GM12891 (cell line): ENCODE results near the gene PLEKHM2.

ENCODE experiments used
- DNase-seq: peaks from one replicate; pipeline ENCODE4 v3.0.0; 2011; ENCODE audit warnings: low spot score; ENCODE audit not compliant: insufficient read length
- FAIRE-seq: peaks from 2 replicates; lab custom pipeline; 2011; peaks lifted over from hg19 to GRCh38; lab: Jason Lieb, UNC
- PAX5 ChIP-seq: IDR thresholded peaks from 2 replicates; pipeline ENCODE4 v1.6.1; 2011; ENCODE audit warnings: low read length, moderate library complexity, mild to moderate bottlenecking; ENCODE audit not compliant: insufficient read depth, severe bottlenecking
- POLR2A ChIP-seq: IDR thresholded peaks from 2 replicates; pipeline ENCODE4 v1.6.1; 2011; ENCODE audit warnings: low read depth, low read length, control low read depth
- POLR2AphosphoS5 ChIP-seq: IDR thresholded peaks from 2 replicates; pipeline ENCODE4 v1.6.1; 2011; ENCODE audit warnings: low read depth, low read length, control low read depth
- POU2F2 ChIP-seq: IDR thresholded peaks from 2 replicates; pipeline ENCODE4 v1.6.1; 2011; ENCODE audit warnings: low read depth, mild to moderate bottlenecking, control low read depth, low read length, moderate library complexity
- SPI1 ChIP-seq: IDR thresholded peaks from 2 replicates; pipeline ENCODE4 v1.6.1; 2011; ENCODE audit warnings: low read depth, low read length, control low read depth
- TAF1 ChIP-seq: IDR thresholded peaks from 2 replicates; pipeline ENCODE4 v1.6.1; 2011; ENCODE audit warnings: low read depth, low read length, control low read depth

Gene PLEKHM2

DNA sequence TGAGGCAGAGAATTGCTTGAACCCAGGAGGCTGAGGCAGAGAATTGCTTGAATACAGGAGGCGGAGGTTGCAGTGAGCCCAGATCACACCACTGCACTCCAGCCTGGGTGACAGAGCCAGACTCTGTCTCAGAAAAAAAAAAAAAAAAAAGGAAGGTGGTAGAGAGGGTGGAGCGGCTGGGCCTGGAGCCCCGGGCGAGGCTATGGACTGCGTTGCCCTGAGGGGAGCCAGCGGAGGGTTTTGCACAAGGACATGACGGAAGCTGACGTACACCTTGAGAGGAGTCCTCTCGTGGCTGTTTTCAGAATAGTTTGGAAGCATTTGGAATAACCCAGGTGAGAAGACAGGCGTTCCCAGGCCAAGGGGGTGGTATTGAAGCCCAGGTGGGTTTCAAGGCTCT is 67.6 kb downstream of the PLEKHM2 start:
- no peak for TF ChIP-seq SPI1
- no peak for TF ChIP-seq POU2F2
- TF ChIP-seq POLR2A = no peak
- no peak for TF ChIP-seq TAF1
- TF ChIP-seq PAX5 = no peak
- no peak for TF ChIP-seq POLR2AphosphoS5
- FAIRE-seq = no peak
- DNase-seq = no peak

DNA sequence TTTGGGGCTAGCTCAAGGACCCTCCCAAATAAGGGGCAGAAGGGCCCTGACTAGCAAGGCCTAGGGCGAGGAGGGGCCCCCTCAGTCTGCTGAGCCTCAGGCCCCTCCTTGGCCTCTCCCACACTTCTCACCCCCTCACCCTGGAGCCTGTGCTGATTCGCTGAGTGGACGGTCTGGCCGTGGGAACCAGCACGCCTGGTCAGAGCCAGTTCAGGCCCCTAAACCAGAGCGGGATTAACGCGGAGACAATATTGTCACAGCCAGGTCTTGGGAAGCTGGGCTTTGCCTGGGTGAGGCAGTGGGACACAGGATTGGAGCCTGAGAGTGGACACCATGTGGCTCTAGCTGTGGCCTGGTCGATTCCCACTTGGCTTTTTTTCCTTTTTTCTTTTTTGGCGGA is 69.7 kb downstream of the PLEKHM2 start:
- TF ChIP-seq POU2F2 = no peak
- TF ChIP-seq PAX5 = no peak
- TF ChIP-seq TAF1 = no peak
- TF ChIP-seq POLR2A = no peak
- no peak for TF ChIP-seq SPI1
- no peak for DNase-seq
- FAIRE-seq = no peak

DNA sequence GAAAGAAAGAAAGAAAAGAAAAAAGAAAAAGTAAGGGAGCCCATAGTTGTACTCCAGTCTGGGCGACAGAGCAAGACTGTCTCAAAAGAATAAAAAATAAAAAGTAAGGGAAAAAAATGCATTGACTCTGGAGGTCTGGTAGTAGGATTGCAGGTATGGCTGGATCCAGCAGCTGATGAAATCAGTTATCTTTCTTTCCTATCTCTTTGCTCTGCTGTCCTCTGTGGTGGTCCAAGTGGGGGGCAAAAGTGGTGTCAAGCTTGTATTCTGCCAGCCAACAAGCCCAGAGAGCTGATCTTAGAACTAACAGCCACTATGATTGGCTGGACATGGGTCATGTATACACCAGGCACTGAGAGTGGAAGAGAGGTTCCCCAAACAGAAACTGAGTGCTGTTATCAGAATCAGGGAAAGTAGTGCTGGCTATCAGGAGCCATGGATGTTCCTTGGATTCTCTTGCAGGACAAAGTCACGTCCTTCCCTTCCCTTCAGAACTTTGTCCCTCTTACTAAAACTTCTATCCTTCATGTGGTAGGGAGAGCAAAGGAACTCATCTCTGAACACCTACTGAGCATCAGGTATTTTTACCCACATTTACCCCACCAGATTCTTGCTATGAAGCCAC is 71.0 kb downstream of the PLEKHM2 start:
- no peak for DNase-seq
- no peak for TF ChIP-seq TAF1
- FAIRE-seq = no peak

DNA sequence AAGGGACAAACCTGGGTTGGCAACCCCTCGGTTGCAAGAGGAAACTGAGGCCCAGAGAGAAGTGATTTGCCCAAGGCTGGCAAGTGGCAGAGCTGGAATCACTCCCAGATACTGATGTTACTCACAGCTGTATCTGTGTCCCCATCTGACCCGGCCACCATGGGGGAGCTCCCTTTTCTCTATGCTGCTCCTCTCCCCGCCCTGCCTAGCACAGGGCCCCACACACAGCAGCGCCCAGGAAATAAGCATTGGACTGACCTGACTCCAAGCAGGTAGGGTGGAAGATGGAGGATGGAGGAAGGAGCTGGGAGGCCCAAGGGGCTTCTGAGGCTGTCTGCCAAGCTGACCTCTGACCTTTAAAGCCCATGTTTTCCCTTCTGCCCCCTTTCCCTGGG is 71.5 kb downstream of the PLEKHM2 start:
- FAIRE-seq (no peak), DNase-seq (no peak)
- TF ChIP-seq TAF1 = no peak
- no peak for TF ChIP-seq SPI1
- TF ChIP-seq POLR2A = no peak
- TF ChIP-seq PAX5 = no peak
- TF ChIP-seq POU2F2 = no peak
- no peak for TF ChIP-seq POLR2AphosphoS5

DNA sequence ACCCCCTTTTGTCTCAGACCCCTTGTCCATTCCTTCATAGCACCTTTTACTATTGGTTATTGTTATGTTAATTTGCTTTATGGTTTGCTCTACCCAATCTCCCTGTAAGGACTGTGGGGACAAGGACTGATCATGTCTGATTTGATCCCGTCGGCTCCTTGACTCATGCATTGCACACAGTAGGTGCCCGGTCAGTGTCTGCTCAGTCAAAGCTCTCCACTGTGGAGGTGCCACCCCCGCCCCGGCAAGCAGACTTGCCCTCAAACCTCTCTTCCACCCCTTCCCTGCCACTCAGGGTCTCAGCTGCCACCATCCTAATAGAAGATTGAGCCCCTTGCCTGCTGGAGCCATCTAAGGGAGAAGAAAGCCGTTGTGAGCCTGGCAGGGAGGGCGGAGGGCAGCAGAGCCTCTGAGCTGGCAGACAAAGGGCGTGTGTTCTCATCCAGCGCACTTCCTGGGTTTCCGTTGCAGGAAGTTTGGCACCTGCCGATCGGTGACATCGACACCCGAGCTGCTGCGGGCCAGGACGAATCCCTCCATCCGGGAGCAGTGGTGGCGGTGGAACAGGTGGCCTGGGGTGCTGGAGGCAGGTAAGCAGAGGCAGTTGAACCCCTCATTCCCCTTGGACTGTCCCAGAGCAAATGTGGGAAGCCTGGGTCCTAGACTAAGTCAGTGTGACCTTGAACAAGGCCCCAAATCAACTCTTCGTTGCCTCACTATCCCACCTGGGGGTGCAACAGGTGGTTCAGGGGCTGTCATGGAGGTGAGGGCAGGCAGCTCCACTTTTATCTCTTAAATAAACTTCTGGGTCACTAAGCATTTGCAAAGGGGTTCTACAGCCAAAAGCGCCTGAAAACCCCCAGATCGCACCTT is 72.3 kb downstream of the PLEKHM2 start:
- FAIRE-seq (no peak), DNase-seq (no peak)
- no peak for TF ChIP-seq PAX5
- TF ChIP-seq POLR2AphosphoS5 = no peak
- TF ChIP-seq POLR2A = no peak
- no peak for TF ChIP-seq POU2F2
- no peak for TF ChIP-seq SPI1
- TF ChIP-seq TAF1 = no peak

DNA sequence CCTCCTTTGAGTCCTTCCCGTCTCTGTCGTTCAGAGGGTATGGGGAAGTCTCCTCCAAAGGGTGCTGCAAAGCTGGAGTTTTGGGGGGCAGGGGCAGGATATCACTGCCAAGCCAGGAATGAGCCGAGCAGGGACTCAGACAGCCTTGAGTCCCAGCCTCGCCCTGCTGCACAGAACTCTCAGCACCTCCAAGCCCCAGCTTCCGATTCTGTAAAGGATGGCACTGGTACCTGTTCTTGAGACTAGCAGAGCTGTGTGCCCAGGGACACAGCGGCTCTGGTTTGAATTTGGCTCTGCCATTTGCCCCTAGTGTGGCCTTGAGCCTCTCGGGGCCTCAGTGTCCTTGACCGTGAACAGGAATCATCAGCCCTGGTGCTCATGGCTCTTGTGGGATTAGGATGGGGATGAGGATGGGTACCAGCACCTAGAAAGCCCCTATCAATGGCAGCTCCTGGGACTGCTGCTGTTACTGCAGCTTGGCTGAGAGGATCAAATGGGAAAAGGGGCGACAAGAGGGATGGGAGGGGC is 73.0 kb downstream of the PLEKHM2 start:
- TF ChIP-seq SPI1 (no peak), POLR2A (no peak), POLR2AphosphoS5 (no peak), PAX5 (no peak), TAF1 (no peak), POU2F2 (no peak)
- DNase-seq (no peak), FAIRE-seq (no peak)

DNA sequence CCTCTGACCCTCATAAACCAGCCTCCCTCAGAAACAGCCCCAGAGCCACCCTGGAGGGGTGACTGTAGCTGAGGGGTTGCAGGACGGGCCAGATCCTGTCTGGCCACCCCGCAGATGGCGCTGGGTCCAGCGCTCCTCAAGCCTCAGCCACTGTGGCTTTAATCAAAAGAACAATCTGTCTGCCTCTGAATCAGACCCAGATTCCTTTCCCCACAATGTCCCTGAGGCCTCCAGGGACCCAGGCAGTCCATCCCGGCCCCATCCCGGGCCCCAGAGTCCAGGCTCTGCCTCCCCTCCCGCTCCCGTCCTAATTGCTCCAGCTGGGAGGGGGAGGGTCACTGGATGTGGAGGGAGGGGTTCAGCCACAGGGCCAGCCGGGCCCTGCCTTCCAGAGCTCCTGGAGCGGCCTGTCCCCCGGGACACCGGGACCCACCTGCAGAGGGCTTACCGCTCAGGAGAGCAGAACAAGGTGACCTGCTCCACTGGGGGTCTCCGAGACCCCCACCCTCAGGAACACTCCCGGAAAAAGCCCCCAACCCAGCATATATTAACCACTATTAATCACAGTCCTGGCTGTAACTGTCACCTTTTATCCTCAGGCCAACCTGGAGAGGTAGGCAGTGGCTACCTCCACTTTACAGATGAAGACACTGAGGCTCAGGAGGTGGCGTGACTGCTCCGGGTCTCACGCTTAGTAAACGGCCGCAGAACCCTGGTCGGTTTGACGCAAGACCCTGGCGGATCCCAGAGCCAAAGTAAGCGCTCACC is 73.6 kb downstream of the PLEKHM2 start:
- no peak for DNase-seq

DNA sequence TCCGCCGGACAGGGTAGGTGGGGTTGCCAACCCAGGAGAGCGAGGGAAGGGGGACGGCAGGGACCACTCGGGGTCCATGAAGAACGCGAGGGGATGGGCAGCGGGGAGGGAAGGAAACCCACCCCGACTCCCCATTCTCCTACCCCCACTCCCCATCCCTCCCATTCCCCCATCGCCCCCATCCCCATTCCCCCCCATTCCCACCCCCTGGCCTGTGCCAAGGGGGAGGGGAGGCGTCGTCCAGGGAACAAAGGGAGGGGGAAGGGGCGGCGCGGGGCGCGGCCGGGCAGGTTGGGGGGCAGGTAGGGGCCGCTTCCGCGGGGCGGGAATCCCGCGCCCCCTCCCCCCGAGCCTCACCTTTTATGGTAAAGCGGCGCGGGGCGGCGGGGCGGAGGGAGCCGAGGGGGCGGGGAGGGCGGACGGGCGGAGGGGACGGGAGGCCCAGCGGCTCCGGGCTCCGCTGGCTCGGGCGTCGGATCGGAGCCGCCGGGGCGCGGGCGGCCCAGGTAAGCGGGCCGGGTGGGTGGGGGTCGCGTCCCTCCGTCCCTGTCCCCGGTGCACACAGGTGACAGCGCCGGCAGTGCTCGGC is 74.3 kb downstream of the PLEKHM2 start, which contains the start of gene FBLIM1:
Gene FBLIM1, plus strand, starts transcription at position 453 of the 589 bp plus-strand sequence. CDS start 6,189 bp downstream, outside the sequence.
- TF ChIP-seq TAF1 (no peak), POLR2AphosphoS5 (no peak), SPI1 (no peak), PAX5 (no peak), POU2F2 (no peak), POLR2A (no peak)
- no peak for DNase-seq
- no peak for FAIRE-seq

More for the DNA sequence above, 73.6 kb downstream of the PLEKHM2 start:
- TF ChIP-seq POLR2A (no peak), SPI1 (no peak), PAX5 (no peak), POU2F2 (no peak), TAF1 (no peak), POLR2AphosphoS5 (no peak)
- no peak for FAIRE-seq

DNA sequence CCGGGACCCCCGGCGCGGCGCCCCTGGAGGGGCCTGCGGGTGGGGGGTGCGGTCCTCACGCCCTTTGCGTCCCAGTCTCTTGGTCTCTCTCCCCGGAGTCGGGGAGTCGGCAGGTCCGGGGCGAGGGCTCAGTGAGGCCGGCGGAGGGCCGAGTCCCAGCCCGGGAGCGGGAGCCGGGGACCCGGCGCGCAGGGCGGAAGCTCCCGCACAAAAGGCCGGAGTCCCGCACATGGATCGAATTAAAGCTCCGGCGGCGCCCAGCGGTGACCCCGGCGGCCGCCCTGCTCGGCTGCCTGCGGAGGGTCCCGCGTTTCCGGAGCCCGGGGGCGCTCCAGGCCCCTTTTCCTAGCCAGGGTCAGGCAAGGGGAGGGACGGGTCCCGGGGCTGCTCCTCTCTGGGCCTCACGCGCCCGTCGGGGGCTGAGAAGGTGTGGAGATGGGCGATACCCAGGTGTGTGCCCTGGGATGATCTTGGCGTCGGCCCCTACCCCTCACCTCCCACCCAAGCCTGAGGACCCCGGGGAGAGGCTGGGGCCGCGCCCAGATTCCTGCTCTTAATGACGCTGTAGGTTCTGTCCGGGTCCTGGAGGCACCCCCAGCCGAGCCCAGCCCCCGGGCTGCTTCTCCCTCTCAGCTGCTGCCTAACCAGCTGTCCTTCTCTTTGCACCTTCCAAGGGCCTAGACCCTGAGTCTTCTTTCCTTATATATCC is 75.0 kb downstream of the PLEKHM2 start:
- FAIRE-seq (no peak), DNase-seq (no peak)
- TF ChIP-seq TAF1 (no peak), POU2F2 (no peak), PAX5 (no peak), POLR2AphosphoS5 (no peak), POLR2A (no peak), SPI1 (no peak)
